Neuronal stem cell (in vitro differentiated cells): ENCODE measurements around the gene SETX.

Source experiments
- DNase-seq: peaks from one replicate; pipeline ENCODE4 v3.0.0-alpha.2; 2013; ENCODE audit warnings: low spot score
- H2AFZ ChIP-seq: one replicate; pipeline ENCODE4 v1.6.1; 2013; ENCODE audit warnings: mild to moderate bottlenecking, low read length, inconsistent platforms
- H2AK5ac ChIP-seq: 2 replicates; pipeline ENCODE4 v1.6.1; 2013; ENCODE audit warnings: low read depth, mild to moderate bottlenecking, inconsistent platforms, low read length, moderate library complexity, mixed read lengths
- H2BK120ac ChIP-seq: 2 replicates; pipeline ENCODE4 v1.6.1; 2013; ENCODE audit warnings: low read depth, mild to moderate bottlenecking, inconsistent platforms, low read length, moderate library complexity, mixed read lengths
- H2BK12ac ChIP-seq: one replicate; pipeline ENCODE4 v1.6.1; 2013; ENCODE audit warnings: low read length, inconsistent platforms
- H2BK15ac ChIP-seq: 2 replicates; pipeline ENCODE4 v1.6.1; 2013; ENCODE audit warnings: mild to moderate bottlenecking, low read length, inconsistent platforms, mixed read lengths
- H2BK5ac ChIP-seq: one replicate; pipeline ENCODE4 v1.6.1; 2013; ENCODE audit warnings: inconsistent platforms, mild to moderate bottlenecking, low read length, moderate library complexity
- H3K14ac ChIP-seq: one replicate; pipeline ENCODE4 v1.6.1; 2013; ENCODE audit warnings: low read length, inconsistent platforms
- H3K18ac ChIP-seq: 2 replicates; pipeline ENCODE4 v1.6.1; 2013; ENCODE audit warnings: low read length, inconsistent platforms
- H3K23ac ChIP-seq: 2 replicates; pipeline ENCODE4 v1.6.1; 2013; ENCODE audit warnings: low read depth, mild to moderate bottlenecking, mixed read lengths, low read length, inconsistent platforms; ENCODE audit not compliant: poor library complexity
- H3K27ac ChIP-seq: replicated peaks from 3 replicates; pipeline ENCODE4 v1.5.1; 2013; ENCODE audit warnings: low read length, inconsistent platforms
- H3K27me3 ChIP-seq, 3 experiments: 2 replicates each; pipeline ENCODE4 v1.6.1; 2013; ENCODE audit warnings: low read length in 3 of 3, mild to moderate bottlenecking in 2 of 3, inconsistent platforms in 1 of 3, low read depth in 1 of 3, mixed read lengths in 1 of 3, moderate library complexity in 1 of 3; ENCODE audit not compliant: control insufficient read depth in 3 of 3, insufficient read depth in 3 of 3
- H3K36me3 ChIP-seq, 2 donors: replicated peaks in 1 of 2; 2 replicates each; pipeline ENCODE4 v1.6.1; 2013; ENCODE audit warnings: low read length in 2 of 2; ENCODE audit not compliant: control insufficient read depth in 2 of 2, insufficient read depth in 2 of 2
- H3K4ac ChIP-seq: 2 replicates; pipeline ENCODE4 v1.6.1; 2013; ENCODE audit warnings: inconsistent platforms, mild to moderate bottlenecking, low read length, moderate library complexity
- H3K4me1 ChIP-seq, 2 donors: 1 replicate in 1 of 2; 2 replicates in 1 of 2; pipeline ENCODE4 v1.6.1; 2013; ENCODE audit warnings: low read length in 2 of 2, low read depth in 1 of 2; ENCODE audit not compliant: control insufficient read depth in 2 of 2, insufficient read depth in 1 of 2
- H3K4me2 ChIP-seq: one replicate; pipeline ENCODE4 v1.6.1; 2013; ENCODE audit warnings: mild to moderate bottlenecking, low read length, inconsistent platforms; ENCODE audit not compliant: insufficient read depth, poor library complexity, severe bottlenecking
- H3K4me3 ChIP-seq, 2 donors: 2 replicates each; pipeline ENCODE4 v1.5.1; 2013; ENCODE audit warnings: low read length in 2 of 2, mild to moderate bottlenecking in 2 of 2, inconsistent platforms in 1 of 2, moderate library complexity in 1 of 2
- H3K79me1 ChIP-seq: one replicate; pipeline ENCODE4 v1.6.1; 2013; ENCODE audit warnings: low read depth, mild to moderate bottlenecking, inconsistent platforms, low read length, moderate library complexity
- H3K9ac ChIP-seq: one replicate; pipeline ENCODE4 v1.6.1; 2013; ENCODE audit warnings: mild to moderate bottlenecking, low read depth, low read length, inconsistent platforms; ENCODE audit not compliant: poor library complexity
- H3K9me3 ChIP-seq, 2 donors: replicated peaks in 1 of 2; 2 replicates each; pipeline versions ENCODE3 to v1.6.1; 2013; ENCODE audit warnings: low read length in 2 of 2, mild to moderate bottlenecking in 2 of 2, inconsistent platforms in 1 of 2, low read depth in 1 of 2, mixed read lengths in 1 of 2, moderate library complexity in 1 of 2; ENCODE audit not compliant: control insufficient read depth in 2 of 2, insufficient read depth in 1 of 2
- H4K8ac ChIP-seq: one replicate; pipeline ENCODE4 v1.6.1; 2013; ENCODE audit warnings: low read depth, mild to moderate bottlenecking, inconsistent platforms, low read length, moderate library complexity
- H4K91ac ChIP-seq: one replicate; pipeline ENCODE4 v1.6.1; 2013; ENCODE audit warnings: low read length, low read depth, mild to moderate bottlenecking, inconsistent platforms; ENCODE audit not compliant: poor library complexity
- WGBS, 2 donors: extraction: QIAGEN DNeasy Blood & Tissue Kit; methylation state at CpG; one replicate each; pipeline ENCODE4 v1.1.7; 2013; ENCODE audit warnings: missing lambda C conversion rate in 2 of 2, mixed read lengths in 1 of 2; ENCODE audit not compliant: insufficient read length in 2 of 2, insufficient replicate concordance in 1 of 2; ENCODE audit errors: extremely low coverage in 2 of 2; 5-methylcytosine and 5-hydroxymethylcytosine counted together

The SETX gene

DNA sequence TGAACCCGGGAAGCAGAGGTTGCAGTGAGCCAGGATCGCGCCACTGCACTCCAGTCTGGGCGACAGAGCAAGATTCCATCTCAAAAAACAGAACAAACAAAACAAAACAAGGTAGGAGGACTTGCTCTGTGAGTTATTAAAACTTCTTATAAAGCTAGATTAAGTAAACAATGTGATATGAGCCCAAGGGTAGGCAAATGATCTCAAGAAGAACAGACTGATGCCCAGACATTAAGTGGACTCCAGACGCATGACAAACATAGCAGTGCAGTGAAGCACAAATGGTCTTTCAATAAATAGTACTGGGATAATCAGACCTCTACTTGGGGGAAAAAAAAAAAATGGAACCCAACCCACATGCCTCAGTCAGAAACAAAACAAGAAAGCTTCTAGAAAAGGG lies 45.7 kb downstream of the SETX start:
- Histone ChIP-seq H3K36me3 (peaks cover 15 to 94% of the 10 kb centered on the region in 2 donors), H3K4ac (no peak overlapping the region), H3K23ac (no peak overlapping the region), H3K9ac (no peak overlapping the region), H4K8ac (no peak overlapping the region), H3K14ac (no peak overlapping the region), H2BK5ac (no peak overlapping the region), H2AK5ac (no peak overlapping the region), H2BK120ac (no peak overlapping the region), H3K4me2 (no peak overlapping the region), H4K91ac (no peak overlapping the region), H3K4me3 (no peak overlapping the region), H3K27ac (no peak overlapping the region), H3K18ac (no peak overlapping the region), H2BK12ac (no peak overlapping the region), H2AFZ (no peak overlapping the region), H3K27me3 (no peaks in the 10 kb centered on the region), H2BK15ac (no peak overlapping the region), H3K4me1 (no peaks in the 10 kb centered on the region), H3K79me1 (peaks cover 4% of the 10 kb centered on the region), H3K9me3 (peaks cover 0 to 4% of the 10 kb centered on the region in 2 donors)
- WGBS, 2 donors = no CpG with 5 or more reads among the region's 5 CpGs
- DNase-seq = no peak

DNA sequence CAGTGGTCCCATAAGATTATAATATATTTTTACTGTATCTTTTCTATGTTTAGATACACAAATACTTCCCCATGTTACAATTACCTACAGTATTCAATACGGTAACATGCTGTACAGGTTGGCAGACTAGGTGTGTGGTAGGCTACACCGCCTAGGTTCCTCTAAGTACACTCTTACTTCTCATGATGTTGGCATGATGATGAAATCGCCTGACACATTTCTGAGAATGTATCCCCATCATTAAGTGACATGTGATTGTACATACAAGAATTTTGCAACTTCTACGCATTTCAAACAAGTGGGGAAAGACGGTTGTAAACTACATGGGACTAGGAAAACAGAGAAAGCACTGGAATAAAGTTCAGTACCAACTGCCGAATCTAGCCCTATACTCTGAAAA lies 53.3 kb downstream of the SETX start:
- no peak overlapping the region for H3K4me3 ChIP-seq

GRCh38 chr9:132299221-132299620 lies 55.6 kb downstream of the SETX start:
- Histone ChIP-seq H3K36me3 (peaks cover 22 to 93% of the 10 kb centered on the region in 2 donors), H3K9me3 (no peaks in the 10 kb centered on the region)

More for the DNA sequence above, 53.3 kb downstream of the SETX start:
- Histone ChIP-seq H3K4me2 (no peak overlapping the region), H4K8ac (no peak overlapping the region), H3K36me3 (peaks cover 9 to 90% of the 10 kb centered on the region in 2 donors), H3K4me1 (no peaks in the 10 kb centered on the region), H3K79me1 (peaks cover 1% of the 10 kb centered on the region), H3K23ac (no peak overlapping the region), H3K14ac (no peak overlapping the region), H2BK5ac (no peak overlapping the region), H3K9ac (no peak overlapping the region), H2BK15ac (no peak overlapping the region), H3K18ac (no peak overlapping the region), H4K91ac (no peak overlapping the region), H3K27me3 (no peaks in the 10 kb centered on the region), H3K27ac (no peak overlapping the region), H2AFZ (no peak overlapping the region), H2AK5ac (no peak overlapping the region), H3K9me3 (no peaks in the 10 kb centered on the region), H3K4ac (no peak overlapping the region), H2BK120ac (no peak overlapping the region), H2BK12ac (no peak overlapping the region)
- no CpG with 5 or more reads among the region's 6 CpGs for WGBS, 2 donors
- no peak for DNase-seq

GRCh38 chr9:132295181-132295580 lies 59.6 kb downstream of the SETX start:
- no peak for DNase-seq
- H3K23ac ChIP-seq = no peak overlapping the region
- H4K91ac ChIP-seq = no peak overlapping the region
- H2BK5ac ChIP-seq = no peak overlapping the region
- no peak overlapping the region for H2BK15ac ChIP-seq
- no peaks in the 10 kb centered on the region for H3K79me1 ChIP-seq
- H3K9me3 ChIP-seq = no peaks in the 10 kb centered on the region
- H4K8ac ChIP-seq = no peak overlapping the region
- H3K27me3 ChIP-seq = no peaks in the 10 kb centered on the region
- no peak overlapping the region for H3K18ac ChIP-seq
- H3K4me2 ChIP-seq = no peak overlapping the region
- H2BK120ac ChIP-seq = no peak overlapping the region
- no peak overlapping the region for H2AK5ac ChIP-seq
- no peak overlapping the region for H2BK12ac ChIP-seq
- H3K4ac ChIP-seq = no peak overlapping the region
- H3K14ac ChIP-seq = no peak overlapping the region
- H3K27ac ChIP-seq = no peak overlapping the region
- no peaks in the 10 kb centered on the region for H3K4me1 ChIP-seq
- no CpG with 5 or more reads among the region's 2 CpGs for WGBS, 2 donors
- H3K9ac ChIP-seq = no peak overlapping the region
- H3K4me3 ChIP-seq = no peak overlapping the region
- peaks cover 18 to 92% of the 10 kb centered on the region in 2 donors for H3K36me3 ChIP-seq
- H2AFZ ChIP-seq = no peak overlapping the region

More at GRCh38 chr9:132299221-132299620, 55.6 kb downstream of the SETX start:
- H3K14ac ChIP-seq = no peak overlapping the region
- no peak overlapping the region for H4K91ac ChIP-seq
- DNase-seq = no peak
- no peak overlapping the region for H3K27ac ChIP-seq
- no peak overlapping the region for H3K4me2 ChIP-seq
- H2AK5ac ChIP-seq = no peak overlapping the region
- no peak overlapping the region for H3K9ac ChIP-seq
- no peak overlapping the region for H2BK120ac ChIP-seq
- H3K18ac ChIP-seq = no peak overlapping the region
- no peak overlapping the region for H3K23ac ChIP-seq
- peaks cover 1% of the 10 kb centered on the region for H3K79me1 ChIP-seq
- no peak overlapping the region for H4K8ac ChIP-seq
- H3K4me3 ChIP-seq = no peak overlapping the region
- H2BK5ac ChIP-seq = no peak overlapping the region
- no peaks in the 10 kb centered on the region for H3K27me3 ChIP-seq
- no peak overlapping the region for H2BK15ac ChIP-seq
- no peaks in the 10 kb centered on the region for H3K4me1 ChIP-seq
- no peak overlapping the region for H3K4ac ChIP-seq
- no peak overlapping the region for H2BK12ac ChIP-seq
- no peak overlapping the region for H2AFZ ChIP-seq
